HepG2 (cell line): Measurements from ENCODE around the gene VIPR1. TPM values are rescaled to one million over a fixed set of nuclear protein-coding genes. Genes with fewer than 3 reads are reported as not detected.
A peak's percentile ranks its signal among the peaks of the same experiment; 100 is the strongest.

Experiments
- GMEB2 ChIP-seq: IDR thresholded peaks from 2 replicates; pipeline ENCODE4 v1.6.1; 2016; ENCODE audit warnings: missing biosample characterization, missing genetic modification reagents, low read depth
- HES4 ChIP-seq: sonication (generic); formaldehyde crosslinking; IDR thresholded peaks from 2 replicates; pipeline ENCODE4 v1.9.0; 2021; ENCODE audit warnings: mild to moderate bottlenecking, missing genetic modification reagents, borderline replicate concordance
- HMGXB4 ChIP-seq, 2 experiments: sonication (generic) in 1 of 2; formaldehyde crosslinking in 1 of 2; IDR thresholded peaks; 2 replicates each; pipeline versions ENCODE4 v1.4.0 to v1.6.1; 2018 to 2020; ENCODE audit warnings: missing genetic modification reagents in 2 of 2, borderline replicate concordance in 1 of 2, low read depth in 1 of 2, mild to moderate bottlenecking in 1 of 2, missing biosample characterization in 1 of 2
- KLF16 ChIP-seq, 2 experiments: sonication (generic) in 1 of 2; formaldehyde crosslinking in 1 of 2; IDR thresholded peaks; 2 replicates each; pipeline versions ENCODE4 v1.6.1 to v1.8.0; 2016 to 2023; ENCODE audit warnings: missing genetic modification reagents in 2 of 2, missing compliant biosample characterization in 1 of 2
- MATR3 ChIP-seq: sonication (generic); formaldehyde crosslinking; IDR thresholded peaks from 2 replicates; pipeline ENCODE4 v1.4.0; 2020; ENCODE audit warnings: missing genetic modification reagents
- MLLT10 ChIP-seq: sonication (generic); formaldehyde crosslinking; IDR thresholded peaks from 2 replicates; pipeline ENCODE4 v1.4.0; 2020; ENCODE audit warnings: missing genetic modification reagents
- NR2F6 ChIP-seq, 2 experiments: IDR thresholded peaks; 2 replicates each; pipeline ENCODE4 v1.6.1; 2016; ENCODE audit warnings: antibody characterized with exemption in 1 of 2, mild to moderate bottlenecking in 1 of 2
- RBM22 ChIP-seq: fragments of 200-400 bp; formaldehyde crosslinking; optimal IDR thresholded peaks from 2 replicates; pipeline ENCODE3; 2017; ENCODE audit warnings: mild to moderate bottlenecking, low read length, moderate library complexity
- REXO4 ChIP-seq: sonication (generic); formaldehyde crosslinking; IDR thresholded peaks from 2 replicates; pipeline ENCODE4 v1.8.0; 2022; ENCODE audit warnings: missing genetic modification reagents, mild to moderate bottlenecking, borderline replicate concordance
- RFX1 ChIP-seq: fragments of 450-650 bp; IDR thresholded peaks from 2 replicates; pipeline ENCODE4 v1.6.1; 2017
- XRCC5 ChIP-seq: fragments of 200-400 bp; formaldehyde crosslinking; optimal IDR thresholded peaks from 2 replicates; pipeline ENCODE3; 2017; ENCODE audit warnings: mild to moderate bottlenecking, low read length
- ZBTB40 ChIP-seq, 2 experiments: fragments of 450-650 bp in 1 of 2; sonication (generic) in 1 of 2; formaldehyde crosslinking in 1 of 2; IDR thresholded peaks; 2 replicates each; pipeline versions ENCODE4 v1.6.1 to v1.8.0; 2016 to 2022; ENCODE audit warnings: antibody characterized with exemption in 1 of 2, mild to moderate bottlenecking in 1 of 2, missing genetic modification reagents in 1 of 2
- ZBTB7A ChIP-seq: sonication (generic); formaldehyde crosslinking; IDR thresholded peaks from 2 replicates; pipeline ENCODE4 v1.8.0; 2022; ENCODE audit warnings: mild to moderate bottlenecking, missing genetic modification reagents
- ZNF329 ChIP-seq: sonication (generic); formaldehyde crosslinking; IDR thresholded peaks from 2 replicates; pipeline ENCODE4 v1.9.0; 2021; ENCODE audit warnings: low read depth, mild to moderate bottlenecking, missing genetic modification reagents
- ZNF337 ChIP-seq: sonication (generic); formaldehyde crosslinking; IDR thresholded peaks from 2 replicates; pipeline ENCODE4 v1.5.1; 2020; ENCODE audit warnings: missing genetic modification reagents, low read depth, mild to moderate bottlenecking, borderline replicate concordance
- ZNF7 ChIP-seq: IDR thresholded peaks from 2 replicates; pipeline ENCODE4 v1.6.1; 2016; ENCODE audit warnings: missing biosample characterization, missing genetic modification reagents
- polyA plus RNA-seq, 8 experiments: library from polyadenylated mRNA; depleted of rRNA in 3 of 8; stranded (reverse) in 7 of 8; unstranded in 1 of 8; fragments of >200 nt; fragmentation: Illumina TruSeq in 4 of 8; extraction: Trizol in 4 of 8; gene quantifications; 2 replicates each; pipeline versions ENCODE4 v1.2.1 to v1.2.3, GENCODE V29; 2011 to 2016; ENCODE audit warnings: low read depth in 4 of 8, missing spikeins in 1 of 8, mixed read lengths in 1 of 8; ENCODE audit not compliant: insufficient read depth in 1 of 8
- total RNA-seq, 5 experiments: library from RNA; depleted of rRNA; stranded (reverse); fragments of >200 nt; fragmentation: Illumina TruSeq; extraction: Trizol; gene quantifications; 2 replicates each; pipeline ENCODE4 v1.2.3, GENCODE V29; 2016; ENCODE audit warnings: low read depth in 1 of 5

VIPR1 gene
- total and polyA plus RNA-seq, 2 of the 13 experiments (the other 11 are each of a cell fraction or from before 2014, with no cell fraction given) = 0.04 to 0.11 TPM

- TF ChIP-seq ZNF329 (CRISPR knock-in tag) = no peak; the same call in 1 of the 2 replicates
- no peak; the same call in 1 of the 2 replicates for TF ChIP-seq GMEB2
- peak; percentile 32 for TF ChIP-seq XRCC5
- no peak for TF ChIP-seq REXO4
- TF ChIP-seq ZBTB7A = no peak
- no peak for TF ChIP-seq ZBTB40 (IDR thresholded peaks at IDR 0.05)
- peak; percentile 32; the same call in 1 of the 2 replicates for TF ChIP-seq ZBTB40 (CRISPR knock-in tag; IDR thresholded peaks at IDR 0.05)
- TF ChIP-seq HMGXB4 (CRISPR knock-in tag; IDR thresholded peaks at IDR 0.05; ENCODE audit: borderline replicate concordance in 1 of 2, low read depth in 1 of 2) = peak; percentile 42 to 81; a peak in 3 of 4 replicates
- peak; percentile 71; the same call in 1 of the 2 replicates for TF ChIP-seq ZNF337 (CRISPR knock-in tag)
- TF ChIP-seq ZNF7 (CRISPR knock-in tag) = 0 out of 2 replicates have a peak, but pooled peaks have one; percentile 18
- no peak for TF ChIP-seq MLLT10 (CRISPR knock-in tag)
- TF ChIP-seq NR2F6 (IDR thresholded peaks at IDR 0.05) = no peak
- TF ChIP-seq NR2F6 (CRISPR knock-in tag; IDR thresholded peaks at IDR 0.05) = no peak
- no peak for TF ChIP-seq RBM22
- no peak; the same call in 1 of the 2 replicates for TF ChIP-seq HES4 (CRISPR knock-in tag)
- TF ChIP-seq RFX1 = peak; percentile 85
- TF ChIP-seq MATR3 (CRISPR knock-in tag) = no peak
- peak in 1 of 2 experiments; percentile 69; a peak in 2 of 4 replicates for TF ChIP-seq KLF16 (CRISPR knock-in tag; IDR thresholded peaks at IDR 0.05)
Observed at GRCh38 chr3:42581709-42582473, 79.4 kb downstream of the VIPR1 start, which contains the start of gene SEC22C (continued).
